H9 (cell line): ENCODE measurements around the gene CCDC138. TPM values are rescaled to one million over a fixed set of nuclear protein-coding genes. Genes with fewer than 3 reads are reported as not detected.

Experiments used
- DNase-seq: peaks from one replicate; pipeline ENCODE4 v3.0.0-alpha.2; 2017
- H2AFZ ChIP-seq: one replicate; pipeline ENCODE4 v1.6.1; 2013; ENCODE audit warnings: mild to moderate bottlenecking, low read length, control low read depth, moderate library complexity
- H2AK5ac ChIP-seq: 2 replicates; pipeline ENCODE4 v1.6.1; 2013; ENCODE audit warnings: low read length, control low read depth, mixed read lengths; ENCODE audit not compliant: insufficient read length
- H2BK120ac ChIP-seq: one replicate; pipeline ENCODE4 v1.6.1; 2013; ENCODE audit warnings: low read depth, mild to moderate bottlenecking, low read length, control low read depth, inconsistent platforms; ENCODE audit not compliant: poor library complexity, severe bottlenecking
- H2BK12ac ChIP-seq: 2 replicates; pipeline ENCODE4 v1.6.1; 2013; ENCODE audit warnings: low read length, control low read depth, mixed read lengths, low read depth; ENCODE audit not compliant: insufficient read length
- H2BK15ac ChIP-seq: 2 replicates; pipeline ENCODE4 v1.6.1; 2013; ENCODE audit warnings: low read depth, low read length, control low read depth
- H2BK20ac ChIP-seq: one replicate; pipeline ENCODE4 v1.6.1; 2013; ENCODE audit warnings: low read depth, mild to moderate bottlenecking, low read length, control low read depth, inconsistent platforms; ENCODE audit not compliant: poor library complexity, severe bottlenecking
- H2BK5ac ChIP-seq: 2 replicates; pipeline ENCODE4 v1.6.1; 2013; ENCODE audit warnings: low read length, control low read depth, mixed read lengths; ENCODE audit not compliant: insufficient read length
- H3K14ac ChIP-seq: 2 replicates; pipeline ENCODE4 v1.6.1; 2013; ENCODE audit warnings: low read length, control low read depth; ENCODE audit not compliant: insufficient read depth
- H3K18ac ChIP-seq: 2 replicates; pipeline ENCODE4 v1.6.1; 2013; ENCODE audit warnings: low read depth, mild to moderate bottlenecking, mixed read lengths, low read length, control low read depth; ENCODE audit not compliant: insufficient read length
- H3K23ac ChIP-seq: 2 replicates; pipeline ENCODE4 v1.6.1; 2013; ENCODE audit warnings: low read length, control low read depth, mixed read lengths, low read depth; ENCODE audit not compliant: insufficient read length
- H3K23me2 ChIP-seq: 2 replicates; pipeline ENCODE4 v1.6.1; 2013; ENCODE audit warnings: low read depth, mild to moderate bottlenecking, mixed read lengths, low read length, control low read depth; ENCODE audit not compliant: insufficient read length, poor library complexity, severe bottlenecking
- H3K27ac ChIP-seq: 2 replicates; pipeline ENCODE4 v1.5.1; 2013; ENCODE audit warnings: low read length, control low read depth, mixed read lengths, low read depth; ENCODE audit not compliant: insufficient read length
- H3K27me3 ChIP-seq: 2 replicates; pipeline ENCODE4 v1.6.1; 2013; ENCODE audit warnings: low read length, control low read depth, inconsistent platforms; ENCODE audit not compliant: insufficient read depth
- H3K4ac ChIP-seq: 2 replicates; pipeline ENCODE4 v1.6.1; 2013; ENCODE audit warnings: low read depth, mild to moderate bottlenecking, control low read depth, inconsistent platforms, low read length, moderate library complexity
- H3K4me1 ChIP-seq: 2 replicates; pipeline ENCODE4 v1.6.1; 2013; ENCODE audit warnings: low read length, control low read depth, inconsistent platforms; ENCODE audit not compliant: insufficient read depth
- H3K4me2 ChIP-seq: 2 replicates; pipeline ENCODE4 v1.6.1; 2013; ENCODE audit warnings: low read length, control low read depth, mixed read lengths; ENCODE audit not compliant: insufficient read length, insufficient read depth
- H3K56ac ChIP-seq: 2 replicates; pipeline ENCODE4 v1.6.1; 2013; ENCODE audit warnings: low read depth, mild to moderate bottlenecking, mixed read lengths, low read length, control low read depth; ENCODE audit not compliant: insufficient read length
- H3K79me1 ChIP-seq: 2 replicates; pipeline ENCODE4 v1.6.1; 2013; ENCODE audit warnings: low read depth, mild to moderate bottlenecking, moderate library complexity, low read length, control low read depth, inconsistent platforms; ENCODE audit not compliant: insufficient read depth, poor library complexity, severe bottlenecking
- H3K79me2 ChIP-seq: 2 replicates; pipeline ENCODE4 v1.6.1; 2013; ENCODE audit warnings: low read length, control low read depth, inconsistent platforms; ENCODE audit not compliant: insufficient read depth
- H3K9ac ChIP-seq: 2 replicates; pipeline ENCODE4 v1.6.1; 2013; ENCODE audit warnings: low read length, control low read depth, mixed read lengths; ENCODE audit not compliant: insufficient read length; ENCODE audit errors: extremely low read depth
- H3K9me3 ChIP-seq: one replicate; pipeline ENCODE4 v1.6.1; 2013; ENCODE audit warnings: low read depth, low read length, inconsistent platforms; ENCODE audit not compliant: control insufficient read depth
- H3T11ph ChIP-seq: one replicate; pipeline ENCODE4 v1.6.1; 2013; ENCODE audit warnings: mild to moderate bottlenecking, low read length, control low read depth, inconsistent platforms
- H4K20me1 ChIP-seq: one replicate; pipeline ENCODE4 v1.6.1; 2013; ENCODE audit not compliant: control insufficient read depth, insufficient read length, insufficient read depth
- H4K5ac ChIP-seq: 2 replicates; pipeline ENCODE4 v1.6.1; 2013; ENCODE audit warnings: low read depth, mild to moderate bottlenecking, mixed read lengths, low read length, control low read depth; ENCODE audit not compliant: insufficient read length
- H4K8ac ChIP-seq: replicated peaks from 2 replicates; pipeline ENCODE4 v1.6.1; 2013; ENCODE audit warnings: low read length, control low read depth, mixed read lengths, low read depth; ENCODE audit not compliant: insufficient read length
- H4K91ac ChIP-seq: 2 replicates; pipeline ENCODE4 v1.6.1; 2013; ENCODE audit warnings: low read depth, mild to moderate bottlenecking, moderate library complexity, mixed read lengths, low read length, control low read depth; ENCODE audit not compliant: insufficient read length
- H3K27ac Mint-ChIP-seq, 3 experiments: 2 replicates in 2 of 3; 3 replicates in 1 of 3; pipeline ENCODE4 v1.8.0; 2020 to 2021; ENCODE audit warnings: mixed read lengths in 3 of 3, mild to moderate bottlenecking in 1 of 3, moderate library complexity in 1 of 3
- H3K27me3 Mint-ChIP-seq: 2 replicates; pipeline ENCODE4 v1.8.0; 2021; ENCODE audit warnings: low read depth, mild to moderate bottlenecking, moderate library complexity, mixed read lengths
- H3K36me3 Mint-ChIP-seq, 3 experiments: 2 replicates in 2 of 3; 3 replicates in 1 of 3; pipeline ENCODE4 v1.8.0; 2020 to 2021; ENCODE audit warnings: low read depth in 3 of 3, mixed read lengths in 3 of 3; ENCODE audit not compliant: insufficient read depth in 1 of 3
- H3K4me1 Mint-ChIP-seq, 2 experiments: 2 replicates each; pipeline ENCODE4 v1.8.0; 2020; ENCODE audit warnings: mixed read lengths in 2 of 2
- H3K4me3 Mint-ChIP-seq, 2 experiments: 2 replicates in 1 of 2; 3 replicates in 1 of 2; pipeline ENCODE4 v1.8.0; 2020 to 2021; ENCODE audit warnings: mild to moderate bottlenecking in 2 of 2, mixed read lengths in 2 of 2, moderate library complexity in 1 of 2
- H3K9me3 Mint-ChIP-seq, 2 experiments: 2 replicates in 1 of 2; 3 replicates in 1 of 2; pipeline ENCODE4 v1.8.0; 2020; ENCODE audit warnings: mild to moderate bottlenecking in 2 of 2, mixed read lengths in 2 of 2, moderate library complexity in 1 of 2
- CTCF ChIP-seq: fragments of 200-600 bp; sonication (generic); conservative IDR thresholded peaks from 3 replicates; pipeline ENCODE4 v1.8.0; 2021; ENCODE audit warnings: antibody characterized with exemption, mild to moderate bottlenecking
- WGBS: extraction: QIAGEN DNeasy Blood & Tissue Kit; methylation state at CpG from one replicate; pipeline ENCODE4 v1.1.7; 2013; ENCODE audit warnings: missing lambda C conversion rate, low lambda C conversion rate, mixed read lengths; ENCODE audit not compliant: insufficient read length; ENCODE audit errors: extremely low coverage; 5-methylcytosine and 5-hydroxymethylcytosine counted together
- total RNA-seq: library from RNA; stranded (reverse); gene quantifications from 2 replicates; pipeline ENCODE4 v1.2.1, GENCODE V29; 2021

Gene CCDC138
- total RNA-seq, 1 experiment from 2014 or later = 32.7 TPM

DNA sequence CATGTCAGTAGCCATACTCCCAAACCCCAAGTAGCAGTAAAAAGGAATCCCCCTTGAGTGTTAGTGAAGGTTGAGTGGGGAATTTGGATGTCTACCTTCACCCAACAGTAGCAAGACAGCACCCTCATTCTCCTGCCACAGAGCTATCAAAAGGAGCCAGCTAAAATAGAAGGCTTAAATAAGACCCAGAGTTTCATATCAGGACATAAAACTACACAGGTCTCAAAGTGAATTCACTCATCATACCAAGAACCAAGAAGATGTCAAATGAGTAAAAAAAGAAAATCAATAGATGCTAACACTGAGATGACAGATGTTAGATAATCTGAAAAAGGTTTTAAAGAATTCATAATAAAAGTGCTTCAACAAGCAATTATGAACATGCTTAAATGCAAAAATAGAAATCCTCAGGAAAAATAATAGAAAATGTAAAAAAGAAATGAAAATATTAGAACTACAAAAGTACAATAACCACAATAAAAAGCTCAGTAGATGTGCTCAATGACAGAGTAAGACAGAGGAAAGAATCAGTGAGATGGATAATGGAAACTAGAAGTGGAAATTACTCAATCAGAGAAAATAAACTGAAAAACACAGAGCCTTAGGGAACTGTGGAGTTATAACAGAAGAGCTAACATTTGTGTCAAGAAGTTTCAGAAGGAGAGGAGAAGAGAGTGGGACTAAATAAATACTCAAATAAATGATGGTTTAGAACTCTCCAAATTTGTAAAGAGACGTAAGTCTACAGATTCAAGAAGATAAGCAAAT, 111.9 kb downstream of the CCDC138 start:
- Histone ChIP-seq H4K20me1 (no peaks in the 10 kb centered on the region), H3K9me3 (no peaks in the 10 kb centered on the region), H3K18ac (no peak overlapping the region), H2AFZ (no peak overlapping the region), H4K91ac (no peak overlapping the region), H3T11ph (no peak overlapping the region), H3K79me2 (no peaks in the 10 kb centered on the region), H3K56ac (no peak overlapping the region), H2BK20ac (no peak overlapping the region), H2BK12ac (no peak overlapping the region), H3K23ac (no peak overlapping the region), H3K23me2 (no peaks in the 10 kb centered on the region), H3K27ac (no peak overlapping the region), H2BK5ac (no peak overlapping the region), H3K14ac (no peak overlapping the region), H2BK15ac (no peak overlapping the region), H4K8ac (no peak overlapping the region), H2BK120ac (no peak overlapping the region), H3K27me3 (no peaks in the 10 kb centered on the region), H3K9ac (no peak overlapping the region), H4K5ac (no peak overlapping the region), H3K4me2 (no peak overlapping the region), H3K4ac (no peak overlapping the region), H3K79me1 (no peaks in the 10 kb centered on the region), H2AK5ac (no peak overlapping the region), H3K4me1 (no peaks in the 10 kb centered on the region)
- Mint-ChIP-seq H3K4me3 (no peak overlapping the region), H3K27me3 (no peaks in the 10 kb centered on the region; the same call in 1 of the 2 replicates), H3K9me3 (no peaks in the 10 kb centered on the region), H3K4me1 (peaks cover 6 to 10% of the 10 kb centered on the region in 2 experiments), H3K36me3 (peaks cover 0 to 8% (median 0%) of the 10 kb centered on the region in 3 experiments; a peak in 2 of 7 replicates), H3K27ac (no peak overlapping the region)
- WGBS = no CpG with 5 or more reads among the region's 1 CpG
- no peak for TF ChIP-seq CTCF
- DNase-seq = no peak
